ENCODE measurements around the gene SEC23A. TPM values are rescaled to one million over a fixed set of nuclear protein-coding genes. Genes with fewer than 3 reads are reported as not detected.

SEC23A gene
- total and polyA plus RNA-seq, 2 of the 8 experiments (the other 6 are each of a cell fraction or from before 2014, with no cell fraction given): 30.9 to 58.2 TPM

DNA sequence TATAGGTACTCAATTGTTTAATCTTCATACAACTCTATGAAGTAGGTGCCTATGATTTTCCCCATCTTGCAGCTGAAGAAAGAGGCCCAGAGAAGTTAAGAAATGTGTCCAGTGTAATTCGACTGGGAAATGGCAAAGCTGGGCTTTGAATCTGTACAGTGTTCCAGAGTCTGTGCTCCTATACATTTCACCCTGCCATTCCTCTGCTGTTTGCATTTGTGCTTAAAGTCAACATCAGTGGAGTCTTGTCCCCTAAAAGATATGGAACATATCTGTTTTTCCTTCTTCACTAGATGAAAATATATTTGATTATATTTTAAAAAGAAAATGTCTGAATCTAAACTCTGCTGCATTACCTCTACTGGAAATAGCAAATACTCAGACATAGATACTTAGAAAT, 88.6 kb downstream of the SEC23A start:
- no peak overlapping the region for H3K56ac ChIP-seq (replicated peaks; ENCODE audit: insufficient read length, low read depth, low read length)
- no peak overlapping the region for H3K27ac ChIP-seq (ENCODE audit: low read depth, low read length)
- no peaks in the 10 kb centered on the region for H3K79me2 ChIP-seq (ENCODE audit: control insufficient read depth in 1 of 2, insufficient read depth in 2 of 2, low read length in 2 of 2)
- no peak overlapping the region for H3K9ac ChIP-seq (replicated peaks in 1 of 4; ENCODE audit: extremely low read depth in 1 of 4, low read depth in 3 of 4, low read length in 3 of 4)
- H3K4me3 ChIP-seq (ENCODE audit: extremely low read depth in 1 of 4, insufficient read depth in 2 of 4, low read depth in 3 of 4, low read length in 4 of 4): no peak overlapping the region
- no peak overlapping the region for H3K18ac ChIP-seq (ENCODE audit: extremely low read depth, low read length)
- H2BK20ac ChIP-seq (ENCODE audit: low read length): no peak overlapping the region
- H2BK12ac ChIP-seq (ENCODE audit: low read depth, low read length): no peak overlapping the region
- H3K27me3 ChIP-seq (replicated peaks in 1 of 4; ENCODE audit: control insufficient read depth in 3 of 4, extremely low read depth in 1 of 4, insufficient read depth in 3 of 4, low read length in 3 of 4): no peaks in the 10 kb centered on the region
- H2AFZ ChIP-seq (ENCODE audit: low read length): no peak overlapping the region
- H4K8ac ChIP-seq (ENCODE audit: extremely low read depth, insufficient read depth, low read length): no peak overlapping the region
- H4K5ac ChIP-seq (ENCODE audit: insufficient read length, low read depth, low read length): no peak overlapping the region
- no peak overlapping the region for H2BK120ac ChIP-seq (replicated peaks; ENCODE audit: low read depth, low read length)
- H3K4me2 ChIP-seq (ENCODE audit: insufficient read depth in 1 of 2, low read depth in 2 of 2, low read length in 2 of 2): no peak overlapping the region
- 0 out of 2 replicates have a peak, but pooled peaks cover 1% of the 10 kb centered on the region for H3K23me2 ChIP-seq (ENCODE audit: low read depth, low read length)
- H3K14ac ChIP-seq (ENCODE audit: insufficient read length): no peak overlapping the region
- H3K4ac ChIP-seq (replicated peaks; ENCODE audit: insufficient read length, low read depth, low read length): no peak overlapping the region
- H4K20me1 ChIP-seq (replicated peaks in 1 of 2; ENCODE audit: control insufficient read depth in 1 of 2, insufficient read depth in 2 of 2, low read length in 2 of 2): no peaks in the 10 kb centered on the region
- H2BK5ac ChIP-seq (ENCODE audit: low read depth, low read length): no peak overlapping the region
- H3K9me3 ChIP-seq (ENCODE audit: insufficient read depth in 2 of 2, low read depth in 1 of 2, low read length in 1 of 2): no peaks in the 10 kb centered on the region
- WGBS, 2 experiments (ENCODE audit: extremely low coverage in 1 of 2, insufficient coverage in 1 of 2, insufficient read length in 1 of 2, insufficient replicate concordance in 2 of 2, low coverage in 1 of 2, low lambda C conversion rate in 2 of 2, missing lambda C conversion rate in 1 of 2): 93% methylated on average over 1 of the region's 1 CpG; no CpG with 5 or more reads in 1 of the 2 experiments
- DNase-seq (ENCODE audit: low read depth in 1 of 2, low spot score in 2 of 2) (no peak), FAIRE-seq (no peak)
- CTCF ChIA-PET (ENCODE audit: partially characterized antibody): interaction anchor here (0.8 to 3.9 kb wide), 16 partner anchors 10 to 412 kb away, joined by 3 to 49 read pairs (median 6); no protein-coding TSS in a partner anchor
- H2AK5ac ChIP-seq (ENCODE audit: low read depth, low read length): no peak overlapping the region
- H3K4me1 ChIP-seq (replicated peaks in 1 of 4; ENCODE audit: control insufficient read depth in 3 of 4, insufficient read depth in 4 of 4, low read length in 3 of 4): no peaks in the 10 kb centered on the region
- no peak overlapping the region for H3K23ac ChIP-seq (ENCODE audit: insufficient read length)
- POLR2A ChIA-PET (ENCODE audit: partially characterized antibody): no interaction called here
- H3K79me1 ChIP-seq (ENCODE audit: low read depth, low read length): no peaks in the 10 kb centered on the region
- no peak overlapping the region for H2BK15ac ChIP-seq (ENCODE audit: low read length)
- H3K36me3 ChIP-seq (ENCODE audit: control insufficient read depth in 2 of 4, insufficient read depth in 4 of 4, low read length in 3 of 4): no peaks in the 10 kb centered on the region
- H4K91ac ChIP-seq (replicated peaks; ENCODE audit: insufficient read length, low read length): no peak overlapping the region
- TF ChIP-seq TCF12 (IDR thresholded peaks at IDR 0.05; ENCODE audit: low read depth, low read length) (no peak), SP1 (IDR thresholded peaks at IDR 0.05; ENCODE audit: low read depth, low read length) (no peak), CEBPB (IDR thresholded peaks at IDR 0.05; ENCODE audit: low read depth, low read length) (no peak), CBX8 (IDR thresholded peaks at IDR 0.05; ENCODE audit: borderline replicate concordance, low read depth, low read length) (no peak), GTF2F1 (IDR thresholded peaks at IDR 0.05; ENCODE audit: borderline replicate concordance, low read depth, low read length) (no peak), FOSL1 (IDR thresholded peaks at IDR 0.05; ENCODE audit: insufficient read depth, low read depth, low read length) (no peak), NANOG (IDR thresholded peaks at IDR 0.05; ENCODE audit: insufficient read depth, low read depth, low read length, poor library complexity, severe bottlenecking) (no peak), POLR2A (IDR thresholded peaks at IDR 0.05; ENCODE audit: control extremely low read depth in 1 of 2, low read depth in 2 of 2, low read length in 2 of 2) (no peak), SP4 (IDR thresholded peaks at IDR 0.05; ENCODE audit: low read length) (no peak), SUZ12 (IDR thresholded peaks at IDR 0.05; ENCODE audit: low read length) (no peak), YY1 (IDR thresholded peaks at IDR 0.05; ENCODE audit: low read depth, low read length) (no peak), JUND (IDR thresholded peaks at IDR 0.05; ENCODE audit: low read length) (no peak), ZNF274 (IDR thresholded peaks at IDR 0.05; ENCODE audit: borderline replicate concordance, extremely low read depth, low read length) (no peak), BCL11A (IDR thresholded peaks at IDR 0.05; ENCODE audit: low read depth in 2 of 2, low read length in 2 of 2) (no peak), RBBP5 (IDR thresholded peaks at IDR 0.05; ENCODE audit: borderline replicate concordance, low read depth, low read length) (no peak)
- TF ChIP-seq, protein P1, sequence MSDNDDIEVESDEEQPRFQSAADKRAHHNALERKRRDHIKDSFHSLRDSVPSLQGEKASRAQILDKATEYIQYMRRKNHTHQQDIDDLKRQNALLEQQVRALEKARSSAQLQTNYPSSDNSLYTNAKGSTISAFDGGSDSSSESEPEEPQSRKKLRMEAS (IDR thresholded peaks at IDR 0.05): no peak

Measured in H1 (cell line).